SKM-1 treated with dmso at 0.1 percent for 144 hours (cell line): ENCODE data around the gene EPHB2.
"Not testable (repeated sequence)": the region's sequence is repeated elsewhere in the genome, so short reads cannot be mapped to it uniquely, and the experiment has no call there.

Experiments used
- DNase-seq: peaks from one replicate; lab custom pipeline; 2025; ENCODE audit not compliant: unreplicated experiment; lab: John Stamatoyannopoulos, UW

EPHB2 gene

GRCh38 chr1:22831729-22832413 is 121.2 kb downstream of the EPHB2 start:
- peak; percentile 24 for DNase-seq

GRCh38 chr1:22832414-22832786 is 121.8 kb downstream of the EPHB2 start:
- DNase-seq, result no peak

GRCh38 chr1:22833699-22834098 is 123.1 kb downstream of the EPHB2 start:
- DNase-seq, result no peak

- not testable (repeated sequence) for DNase-seq
Measured at GRCh38 chr1:22834420-22834819, 123.8 kb downstream of the EPHB2 start.

GRCh38 chr1:22835636-22836319 is 125.1 kb downstream of the EPHB2 start:
- DNase-seq, result no peak

- DNase-seq, result no peak
Measured at GRCh38 chr1:22836850-22837249, 126.2 kb downstream of the EPHB2 start.

- DNase-seq, result no peak
Measured at GRCh38 chr1:22837332-22837731, 126.7 kb downstream of the EPHB2 start.

- no peak for DNase-seq
Measured at GRCh38 chr1:22838965-22839364, 128.3 kb downstream of the EPHB2 start.

GRCh38 chr1:22839806-22840205 is 129.2 kb downstream of the EPHB2 start:
- DNase-seq, result no peak

GRCh38 chr1:22841142-22841541 is 130.5 kb downstream of the EPHB2 start:
- DNase-seq, result no peak

GRCh38 chr1:22841860-22842281 is 131.2 kb downstream of the EPHB2 start:
- no peak for DNase-seq

- DNase-seq, result not testable (repeated sequence)
Measured at GRCh38 chr1:22843441-22844183, 133.0 kb downstream of the EPHB2 start.

- no peak for DNase-seq
Measured at GRCh38 chr1:22844621-22845020, 134.0 kb downstream of the EPHB2 start.

GRCh38 chr1:22845398-22845935 is 134.8 kb downstream of the EPHB2 start:
- DNase-seq, result no peak

- no peak for DNase-seq
Measured at GRCh38 chr1:22846458-22846857, 135.8 kb downstream of the EPHB2 start.

- DNase-seq, result no peak
Measured at GRCh38 chr1:22847249-22847648, 136.6 kb downstream of the EPHB2 start.

- DNase-seq, result no peak
Measured at GRCh38 chr1:22847709-22848108, 137.1 kb downstream of the EPHB2 start.

GRCh38 chr1:22848405-22848804 is 137.8 kb downstream of the EPHB2 start:
- DNase-seq, result no peak

GRCh38 chr1:22849770-22850169 is 139.1 kb downstream of the EPHB2 start:
- no peak for DNase-seq

GRCh38 chr1:22850281-22850680 is 139.6 kb downstream of the EPHB2 start:
- no peak for DNase-seq

- no peak for DNase-seq
Measured at GRCh38 chr1:22850681-22851080, 140.0 kb downstream of the EPHB2 start.

- no peak for DNase-seq
Measured at GRCh38 chr1:22851517-22851916, 140.9 kb downstream of the EPHB2 start.
